ENCODE results near the gene MYLK.

The MYLK gene

DNA sequence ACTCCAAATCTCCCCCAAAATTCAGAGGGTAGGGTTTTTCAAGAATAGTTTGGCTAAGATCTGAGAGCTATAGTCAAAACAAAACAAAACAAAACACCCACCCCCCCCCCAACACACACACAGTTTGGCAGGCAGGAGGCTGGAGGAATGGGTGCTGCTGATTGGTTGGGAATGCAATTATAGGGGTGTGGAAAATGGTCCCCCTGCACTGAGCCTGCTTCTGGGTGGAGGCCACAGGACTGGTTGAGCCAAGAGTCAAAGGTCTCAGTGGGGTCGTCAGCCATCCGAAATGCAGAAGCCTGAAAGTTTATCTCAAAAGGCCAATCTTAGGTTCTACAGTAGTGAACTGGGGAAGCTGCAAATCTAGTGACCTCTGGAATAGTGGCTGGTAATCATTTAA lies 296.7 kb downstream of the MYLK start:
- DNase-seq (ENCODE audit: low spot score): no peak

DNA sequence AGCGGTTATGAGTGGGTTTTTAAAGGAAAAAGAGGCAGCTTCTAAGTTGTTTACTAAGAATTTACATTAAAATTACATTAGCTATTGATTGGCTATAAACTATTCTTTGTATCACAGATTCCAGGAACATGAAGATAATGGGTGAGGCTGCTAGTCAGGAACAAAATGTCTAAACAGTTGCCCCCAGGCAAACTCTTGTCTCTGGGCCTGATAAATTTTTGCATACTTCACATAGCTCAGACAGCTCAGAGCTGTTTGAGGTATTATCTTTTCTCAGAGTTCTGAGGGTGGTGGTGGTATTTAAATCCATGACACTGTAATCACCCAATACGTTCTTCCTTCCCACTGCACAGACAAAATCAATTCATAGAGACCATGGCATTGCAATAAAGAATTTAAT lies 297.2 kb downstream of the MYLK start:
- peak; percentile 10 for DNase-seq (ENCODE audit: low spot score)

DNA sequence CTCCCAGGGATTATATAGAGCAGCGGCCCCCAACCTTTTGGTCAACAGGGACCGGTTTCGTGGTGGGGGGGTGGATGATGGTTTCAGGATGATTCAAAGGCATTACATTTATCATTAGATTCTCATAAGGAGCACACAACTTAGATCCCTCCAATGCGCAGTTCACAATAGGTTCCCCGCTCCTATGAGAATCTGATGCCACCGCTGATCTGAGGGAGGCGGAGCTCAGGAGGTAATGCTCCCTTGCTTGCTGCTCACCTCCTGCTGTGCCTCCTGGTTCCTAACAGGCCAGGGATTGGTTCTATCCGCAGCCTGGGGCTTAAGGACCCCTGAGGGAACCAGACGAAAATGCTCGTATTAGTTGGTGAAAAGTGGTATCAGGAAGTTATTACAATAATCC lies 298.0 kb downstream of the MYLK start:
- no peak for DNase-seq (ENCODE audit: low spot score)

DNA sequence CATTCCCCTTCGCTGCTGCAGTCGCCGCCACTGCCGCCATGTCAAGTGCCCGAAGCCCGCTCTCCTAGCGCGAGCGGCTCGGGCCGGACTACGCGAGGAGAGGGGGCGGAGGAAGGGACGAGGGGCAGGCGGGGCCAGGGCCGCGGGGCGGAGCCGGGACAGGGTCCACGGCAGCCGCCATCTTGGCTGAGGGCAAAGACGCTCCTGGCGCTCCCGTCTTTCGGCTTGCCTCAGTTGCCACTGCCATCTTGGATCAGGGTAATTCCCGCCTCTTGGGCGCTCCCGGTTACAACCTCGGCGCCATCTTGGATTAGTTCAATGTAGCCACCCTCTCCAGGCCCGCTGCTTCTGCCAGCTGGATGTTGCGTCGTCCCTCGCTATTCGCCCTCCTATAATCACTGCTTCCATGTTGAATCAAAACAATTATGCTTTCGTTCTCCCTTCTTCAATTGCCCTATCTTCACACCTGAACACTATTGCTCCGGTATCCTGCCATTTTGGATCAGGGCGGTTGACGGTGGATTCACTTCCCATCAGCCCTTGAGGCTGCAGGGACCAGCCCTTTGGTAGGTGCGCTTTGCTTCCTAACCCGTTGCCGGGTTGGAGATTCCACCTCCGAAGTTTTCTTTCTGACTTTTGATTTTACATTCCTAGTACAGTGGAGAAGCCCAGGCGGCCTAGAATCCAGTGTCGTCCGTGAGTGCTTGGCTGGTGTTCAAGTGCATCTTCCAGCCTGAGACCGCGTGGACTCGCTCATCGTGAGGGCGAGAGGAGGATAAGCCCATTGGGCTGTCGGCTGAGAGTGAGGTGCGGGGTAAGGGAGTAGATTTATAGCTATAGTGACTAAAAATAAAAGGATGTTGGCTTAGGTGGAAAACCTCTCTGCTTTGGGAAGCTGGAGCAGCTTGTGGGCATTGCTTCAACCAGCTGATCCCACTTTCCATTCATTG lies 298.9 kb downstream of the MYLK start, which contains the start of gene HACD2:
TSS of gene HACD2 (minus strand) at position 66 of the 950 bp plus-strand sequence. CDS start at position 40, 26 bp downstream.
- peak; percentile 96 for DNase-seq (ENCODE audit: low spot score)

DNA sequence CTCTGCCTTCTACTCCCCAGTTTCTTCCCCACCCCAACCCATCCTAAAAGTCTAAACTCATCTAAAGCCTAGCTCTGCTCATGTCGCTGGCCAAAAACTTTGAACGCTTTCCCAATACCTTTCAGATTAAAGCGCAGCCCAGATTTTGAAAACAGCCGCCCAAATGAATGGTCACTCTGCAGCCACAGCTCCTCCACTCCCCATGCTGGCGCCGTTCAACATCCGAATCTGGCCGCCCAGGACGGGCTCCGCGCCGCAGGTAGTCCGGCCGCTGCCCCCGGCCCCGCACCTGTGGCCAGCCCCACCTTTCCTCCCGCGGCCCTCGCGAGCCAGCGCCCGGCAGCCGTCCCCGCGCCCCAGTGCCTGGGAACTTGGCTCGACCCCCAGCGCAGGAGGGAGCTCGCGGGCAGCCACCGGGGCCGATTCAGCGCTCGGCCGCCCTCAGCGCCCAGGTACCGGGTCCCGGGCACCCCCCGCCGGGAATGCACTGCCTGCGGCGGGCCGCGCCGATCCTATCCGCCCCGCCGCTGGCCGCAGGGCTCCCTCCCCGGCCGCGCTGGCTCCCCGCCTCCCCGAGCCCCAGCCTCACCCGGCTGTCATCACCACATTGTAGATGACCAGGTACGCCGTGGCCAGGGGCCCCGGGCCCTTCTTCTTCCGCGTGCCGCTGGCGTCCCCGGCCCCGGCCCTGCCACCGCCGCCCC lies 299.7 kb downstream of the MYLK start:
- peak; percentile 37 for DNase-seq (ENCODE audit: low spot score)

DNA sequence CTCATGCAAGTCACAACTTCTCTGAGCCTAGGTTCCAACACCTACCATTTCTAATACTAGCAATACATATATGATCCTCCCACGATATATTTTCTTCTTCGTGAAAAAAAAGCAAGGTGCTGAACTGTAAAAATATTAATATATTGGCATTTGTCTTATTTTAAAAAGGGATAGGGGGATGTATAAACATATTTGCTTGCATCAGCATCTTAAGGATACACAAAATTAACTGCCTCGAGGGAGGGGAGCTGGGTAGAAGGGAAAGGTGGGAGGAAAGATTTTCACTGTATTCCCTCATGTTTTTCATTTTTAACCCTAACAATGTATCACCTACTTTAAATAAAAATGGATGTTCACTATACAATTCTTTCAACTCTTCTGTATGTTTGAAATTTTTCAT lies 300.6 kb downstream of the MYLK start:
- no peak for DNase-seq (ENCODE audit: low spot score)

DNA sequence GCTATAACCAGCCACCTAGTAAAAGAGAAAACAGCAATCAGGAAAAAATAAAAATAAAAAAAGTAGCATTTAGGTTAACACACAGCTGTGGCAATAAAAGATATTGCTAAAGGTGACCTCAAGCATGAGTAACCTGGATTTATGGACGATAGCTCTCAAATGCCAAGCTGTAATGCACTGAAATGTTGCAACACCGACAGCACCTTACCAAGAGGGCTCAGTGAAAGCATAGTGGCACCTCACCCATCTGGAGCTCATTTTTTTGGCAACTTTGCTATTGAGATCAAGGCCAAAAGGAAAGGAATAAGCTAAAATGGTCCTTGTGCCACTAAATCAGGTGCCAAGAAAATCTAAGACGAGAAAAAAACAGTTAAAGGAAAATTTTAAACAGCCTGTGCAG lies 301.8 kb downstream of the MYLK start:
- DNase-seq (ENCODE audit: low spot score): no peak

DNA sequence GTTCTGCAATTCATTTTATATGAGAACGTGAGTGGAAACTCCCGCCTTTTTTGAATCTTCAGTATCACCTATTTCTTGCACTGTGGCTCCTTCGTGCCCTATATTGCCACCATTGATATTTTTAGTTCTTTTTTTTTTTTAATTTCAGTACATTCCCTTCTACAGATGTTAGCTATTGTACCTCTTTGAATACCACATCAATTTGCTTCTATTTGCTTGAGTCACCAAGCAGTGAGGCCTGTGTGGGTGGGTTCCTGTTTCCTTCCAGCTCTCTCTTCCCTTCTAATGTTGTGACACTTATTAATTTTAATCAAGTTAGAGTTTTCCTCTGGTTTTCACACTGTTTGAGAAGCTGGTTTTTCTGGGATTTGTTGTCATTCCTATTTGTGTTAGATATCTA lies 308.0 kb downstream of the MYLK start:
- DNase-seq (ENCODE audit: low spot score): no peak

DNA sequence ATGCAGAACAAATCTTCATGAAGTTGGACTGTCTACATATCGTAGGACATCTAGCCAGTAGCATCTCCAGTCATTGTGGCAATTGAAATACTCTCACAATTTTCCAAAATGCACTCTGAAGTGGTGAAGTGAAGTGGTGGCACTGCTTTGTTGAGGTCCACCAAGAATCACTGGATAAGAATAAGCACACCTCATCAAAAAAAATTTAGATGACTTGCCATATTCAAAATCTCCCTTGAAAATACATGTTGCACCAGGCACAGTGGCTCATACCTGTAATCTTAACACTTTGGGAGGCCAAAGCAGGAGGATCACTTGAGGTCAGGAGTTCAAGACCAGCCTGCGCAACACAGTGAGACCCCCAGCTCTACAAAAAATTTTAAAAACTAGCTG lies 312.2 kb downstream of the MYLK start:
- no peak for DNase-seq (ENCODE audit: low spot score)

DNA sequence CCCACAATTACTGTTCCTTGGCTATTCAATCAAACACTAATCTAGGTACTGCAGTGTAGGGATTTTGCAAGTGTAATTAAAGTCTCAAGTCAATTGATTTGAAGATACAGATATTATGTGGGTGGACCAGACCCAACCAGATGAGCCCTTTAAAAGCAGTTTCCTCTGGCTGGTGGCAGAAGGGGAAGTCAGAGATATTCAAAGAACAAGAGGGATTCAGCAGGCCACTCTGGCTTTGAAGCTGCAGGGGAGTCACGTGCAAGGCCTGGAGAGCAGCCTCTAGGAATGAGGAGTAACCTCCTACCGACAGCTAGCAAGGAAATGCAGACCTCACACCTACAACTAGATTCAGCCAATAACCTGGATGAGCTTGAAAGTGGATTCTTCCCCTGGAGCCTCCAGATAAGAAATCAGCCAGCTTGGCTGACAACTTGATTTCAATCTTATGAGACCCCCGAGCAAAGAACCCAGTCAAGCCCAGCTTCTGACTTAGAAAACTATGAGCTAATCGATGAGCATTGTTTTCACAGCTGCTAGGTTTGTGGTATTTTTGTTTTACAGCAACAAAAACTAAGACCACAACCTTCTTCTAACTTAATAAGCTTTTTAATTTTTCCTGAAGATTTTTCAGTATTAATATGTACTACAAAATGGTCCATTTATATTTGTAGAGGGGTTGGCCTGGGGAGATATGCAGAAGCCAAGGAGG lies 312.7 kb downstream of the MYLK start:
- DNase-seq (ENCODE audit: low spot score): no peak

DNA sequence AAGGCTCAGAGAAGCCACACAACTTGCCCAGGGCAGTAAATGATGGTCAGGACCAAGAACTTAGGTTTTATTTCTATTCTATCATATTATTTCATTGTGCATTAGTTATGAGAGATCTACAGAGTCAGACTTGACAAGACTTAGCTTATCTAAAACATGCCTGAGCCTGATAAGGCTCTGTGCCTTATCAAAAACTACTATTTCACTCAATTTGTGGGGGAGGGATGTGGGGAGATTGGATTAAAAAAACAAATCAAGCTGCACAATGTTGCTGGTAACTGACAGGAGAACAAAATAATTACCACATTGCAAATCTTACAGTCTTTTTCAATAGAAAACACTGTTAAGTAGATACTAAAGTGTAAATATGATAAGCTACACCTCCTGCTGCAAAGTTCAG lies 315.3 kb downstream of the MYLK start:
- no peak for DNase-seq (ENCODE audit: low spot score)

DNA sequence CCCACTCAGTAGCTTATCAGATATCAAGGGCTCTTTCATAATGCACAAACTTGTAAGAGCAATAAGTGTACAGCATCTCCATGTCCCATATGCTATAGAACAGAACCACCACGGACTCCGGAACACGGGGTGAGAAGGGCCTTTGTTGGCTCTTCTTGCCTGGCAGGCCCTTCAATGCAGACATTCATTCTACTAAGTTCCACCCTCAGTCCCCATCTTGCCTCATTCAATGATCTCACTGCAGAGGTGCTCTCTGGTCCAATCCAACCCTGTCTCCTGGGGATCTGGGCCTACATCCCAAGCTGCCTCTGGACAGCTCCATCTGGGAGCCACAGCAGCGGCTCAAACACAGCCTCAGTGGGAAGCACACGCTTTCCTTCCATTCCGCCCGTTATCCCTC lies 316.1 kb downstream of the MYLK start:
- no peak for DNase-seq (ENCODE audit: low spot score)

DNA sequence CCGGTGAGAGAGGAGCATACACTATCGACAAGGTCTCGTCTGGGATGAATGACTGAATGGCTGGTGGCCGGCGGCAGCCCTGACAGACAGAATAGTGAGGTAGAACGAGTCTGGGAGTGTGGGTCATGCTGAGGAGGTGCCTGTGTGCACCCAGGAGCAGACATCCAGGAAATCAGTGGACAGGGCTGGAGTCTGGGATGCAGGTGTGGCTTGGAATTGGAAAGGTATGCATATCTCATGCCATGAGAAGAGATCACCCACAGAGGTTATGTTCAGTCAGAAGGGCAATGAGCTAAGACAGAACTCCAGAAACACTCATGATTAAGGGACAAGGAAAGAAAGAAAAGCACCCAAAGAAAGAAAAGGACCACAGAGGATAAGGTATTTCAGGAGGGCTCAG lies 320.1 kb downstream of the MYLK start:
- DNase-seq (ENCODE audit: low spot score): no peak

DNA sequence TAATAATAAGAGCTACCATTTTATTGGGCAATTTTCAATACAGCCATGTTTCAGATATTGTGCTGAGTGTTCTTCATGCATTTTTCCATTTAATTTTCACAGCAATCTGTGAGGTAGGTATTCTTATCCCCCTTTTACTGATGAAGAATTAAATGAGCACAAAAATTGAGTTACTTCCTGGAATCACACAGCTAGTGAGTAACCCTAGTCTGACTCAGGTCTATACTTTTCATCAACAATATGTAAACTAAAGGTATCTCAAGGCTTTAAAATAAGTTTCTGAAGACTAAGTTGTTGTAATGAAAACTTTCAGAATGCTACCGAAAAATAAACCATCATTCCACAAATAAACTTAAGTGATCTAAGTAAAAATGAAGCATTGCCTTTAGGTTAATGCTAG lies 321.6 kb downstream of the MYLK start:
- no peak for DNase-seq (ENCODE audit: low spot score)

DNA sequence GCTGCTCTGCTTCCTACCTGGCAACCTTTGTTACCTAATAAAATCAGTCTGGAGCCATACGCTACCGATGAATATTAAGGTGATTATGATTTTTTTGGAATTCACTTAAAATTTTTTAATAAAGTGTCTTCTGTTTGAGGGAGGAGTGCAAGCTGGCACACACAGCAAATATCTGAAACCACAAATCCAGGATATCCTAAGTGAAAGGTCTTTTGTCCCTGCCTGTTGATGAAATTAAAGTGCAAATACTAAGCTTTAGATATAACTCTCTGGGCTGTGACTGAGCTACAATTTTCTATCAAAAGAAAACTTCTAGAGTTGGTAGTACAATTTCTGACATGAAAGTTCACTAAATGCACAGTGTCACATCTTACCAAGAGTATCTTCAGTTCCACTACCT lies 322.9 kb downstream of the MYLK start:
- no peak for DNase-seq (ENCODE audit: low spot score)
